Pancreas (tissue), 10 donors: ENCODE results near the gene CHRNB2. TPM values are rescaled to one million over a fixed set of nuclear protein-coding genes. Genes with fewer than 3 reads are reported as not detected.

Experiments
- ATAC-seq, 4 donors: fragments of 200-7000 bp; cut with Tn5 transposase; one replicate each; pipeline versions ENCODE4 v1.8.0 to v1.9.1; 2020; ENCODE audit warnings: mild to moderate bottlenecking in 4 of 4, moderate library complexity in 4 of 4
- DNase-seq, 6 donors: peaks; one replicate each; pipeline ENCODE4 v3.0.0-alpha.2; 2020
- FAIRE-seq: peaks from 2 replicates; lab custom pipeline; 2012; peaks lifted over from hg19 to GRCh38; lab: Jason Lieb, UNC
- H3K27ac ChIP-seq, 4 donors: fragments of 200-600 bp; sonication (generic); 1 replicate in 3 of 4; 2 replicates in 1 of 4; pipeline versions ENCODE4 v1.5.0 to v1.8.0; 2020
- H3K27me3 ChIP-seq, 4 donors: fragments of 200-600 bp; one replicate each; pipeline ENCODE4 v1.8.0; 2021
- H3K36me3 ChIP-seq, 3 donors: fragments of 200-600 bp; sonication (generic) in 1 of 3; one replicate each; pipeline versions ENCODE4 v1.5.0 to v1.8.0; 2020 to 2021
- H3K4me1 ChIP-seq, 3 donors: fragments of 200-600 bp; one replicate each; pipeline ENCODE4 v1.8.0; 2021
- H3K4me3 ChIP-seq, 4 donors: fragments of 200-600 bp; sonication (generic) in 2 of 4; one replicate each; pipeline versions ENCODE4 v1.5.0 to v1.8.0; 2020 to 2021
- H3K9me3 ChIP-seq, 4 donors: fragments of 200-600 bp; one replicate each; pipeline ENCODE4 v1.8.0; 2021
- CTCF ChIP-seq, 4 donors: fragments of 200-600 bp; sonication (generic) in 3 of 4; IDR thresholded peaks; one replicate each; pipeline versions ENCODE4 v1.5.0 to v1.8.0; 2021; ENCODE audit warnings: antibody characterized with exemption in 4 of 4
- WGBS, 2 donors: extraction: QIAGEN DNeasy Blood & Tissue Kit; methylation state at CpG; one replicate each; pipeline ENCODE4 v1.1.7; 2013; 5-methylcytosine and 5-hydroxymethylcytosine counted together
- intact Hi-C, 3 donors: fragments of 100-400 bp; cut with DNase I; formaldehyde crosslinking; loops; one replicate each; pipeline versions ENCODE4 v1.11.1 to v1.14.2; 2022
- polyA plus RNA-seq, 2 donors: library from polyadenylated mRNA; stranded (reverse); fragments of 200-250 nt; gene quantifications; one replicate each; pipeline ENCODE4 v1.2.3, GENCODE V29; 2013
- total RNA-seq, 6 donors: library from RNA; stranded (reverse); fragmentation: NEBNext Ultra II Directional in 4 of 6; extraction: Animal tissue kit (Norgen Biotek cat#: 25700) in 4 of 6; gene quantifications; one replicate each; pipeline versions ENCODE4 v1.2.1 to v1.2.4, GENCODE V29; 2021 to 2023
- donor health status: healthy with polysubstance abuse.
- donor health status: DM: no; HTN: no; CAD: no; lungs with moderate emphysema.
- donor health status: DM: no; HTN: no; CAD: no.
- donor health status: control.
- donor health status: control.
- donor health status: Bipolar disorder and iron deficiency.
- donor health status: DM: yes; HTN: yes; CAD: no.
- donor health status: DM: no; HTN: no; CAD: no.
- donor health status: DM: no; HTN: no; CAD: no.
- donor health status: DM: yes; HTN: yes; CAD: no.

The CHRNB2 gene
- total RNA-seq = under 1 TPM; 0.32 to 0.90 (median 0.49) TPM
- 1 to 10 TPM; 1.4 to 3.1 TPM for polyA plus RNA-seq

GRCh38 chr1:154567386-154568156 is at the start of gene CHRNB2:
CHRNB2 (plus strand) TSS chr1:154567778; CDS start chr1:154568045, 267 bp downstream.
- no peaks in the 10 kb centered on the region for H3K9me3 ChIP-seq
- peak; percentile 49 to 93 (median 84) for DNase-seq

GRCh38 chr1:154519591-154519991 is 48.0 kb upstream of the CHRNB2 start:
- H3K4me3 ChIP-seq = no peak overlapping the region
- intact Hi-C loops = no loop called here
- DNase-seq = no peak
- no peak for TF ChIP-seq CTCF (IDR thresholded peaks at IDR 0.05)
- peak in 1 of 4 donors; percentile 42 for ATAC-seq
- H3K27ac ChIP-seq = no peak overlapping the region
- no peaks in the 10 kb centered on the region for H3K9me3 ChIP-seq
- H3K4me1 ChIP-seq = no peaks in the 10 kb centered on the region
- WGBS, 2 donors = 74 to 79% methylated on average over 9 of the region's 9 CpGs
- no peaks in the 10 kb centered on the region for H3K27me3 ChIP-seq
- no peak for FAIRE-seq
- no peaks in the 10 kb centered on the region for H3K36me3 ChIP-seq

More at GRCh38 chr1:154567386-154568156, at the start of gene CHRNB2:
- H3K36me3 ChIP-seq = no peaks in the 10 kb centered on the region
- TF ChIP-seq CTCF (IDR thresholded peaks at IDR 0.05) = no peak
- peak within 1 kb of the TSS in 1 of 4 donors; percentile 24 for H3K4me3 ChIP-seq
- H3K27me3 ChIP-seq = no peaks in the 10 kb centered on the region
- H3K27ac ChIP-seq = no peak within 1 kb of the TSS
- 4 to 5% methylated on average over 39 to 53 of the region's 53 CpGs for WGBS, 2 donors
- H3K4me1 ChIP-seq = peaks cover 0 to 5% (median 3%) of the 10 kb centered on the region in 3 donors
- FAIRE-seq = no peak
- peak; percentile 98 to 100 (median 100) for ATAC-seq
- intact Hi-C loops = loop anchor here in 1 of 3 donors (10.0 kb wide), 2 partner anchors 187 to 317 kb away; no protein-coding TSS in a partner anchor

GRCh38 chr1:154520333-154520732 is 47.2 kb upstream of the CHRNB2 start:
- no peak for TF ChIP-seq CTCF (IDR thresholded peaks at IDR 0.05)
- peak in 2 of 4 donors; percentile 35 to 73 for ATAC-seq
- H3K27me3 ChIP-seq = no peaks in the 10 kb centered on the region
- no peak for DNase-seq
- no peak overlapping the region for H3K4me3 ChIP-seq
- no peaks in the 10 kb centered on the region for H3K9me3 ChIP-seq
- no peak for FAIRE-seq
- H3K36me3 ChIP-seq = no peaks in the 10 kb centered on the region
- intact Hi-C loops = no loop called here
- H3K27ac ChIP-seq = no peak overlapping the region
- no peaks in the 10 kb centered on the region for H3K4me1 ChIP-seq
- 34% methylated on average over 3 of the region's 3 CpGs for WGBS, 2 donors

GRCh38 chr1:154521695-154522094 is 45.9 kb upstream of the CHRNB2 start:
- no peak for FAIRE-seq

More at GRCh38 chr1:154521695-154522094, 45.9 kb upstream of the CHRNB2 start:
- intact Hi-C loops = no loop called here
- Histone ChIP-seq H3K9me3 (no peaks in the 10 kb centered on the region), H3K4me1 (no peaks in the 10 kb centered on the region), H3K36me3 (no peaks in the 10 kb centered on the region), H3K27ac (no peak overlapping the region), H3K27me3 (no peaks in the 10 kb centered on the region), H3K4me3 (no peak overlapping the region)
- 42 to 46% methylated on average over 3 of the region's 3 CpGs for WGBS, 2 donors
- ATAC-seq (peak in 1 of 4 donors; percentile 60), DNase-seq (no peak)
- TF ChIP-seq CTCF (IDR thresholded peaks at IDR 0.05) = no peak
